HEK293 (cell line): ENCODE measurements around the gene INSM1.
A peak's percentile ranks its signal among the peaks of the same experiment; 100 is the strongest.

ENCODE experiments used
- CTCF ChIA-PET: fragments of 350-600 bp; formaldehyde crosslinking; extraction: SDS; loops from one replicate; lab custom pipeline; 2021; ENCODE audit warnings: antibody characterized with exemption; lab: Yijun Ruan, JAX
- POLR2A ChIA-PET: fragments of 300-600 bp; formaldehyde crosslinking; extraction: SDS; loops from one replicate; lab custom pipeline; 2020; ENCODE audit warnings: antibody characterized with exemption, inconsistent platforms; lab: Yijun Ruan, JAX
- H3K27ac ChIP-seq: fragments of 200-500 bp; sonication (Bioruptor generic); 2 replicates; pipeline ENCODE4 v1.5.1; 2014; ENCODE audit warnings: low read depth, low read length, control low read depth, inconsistent platforms; ENCODE audit errors: extremely low read depth
- H3K36me3 ChIP-seq, 2 experiments: fragments of 200-500 bp in 1 of 2; sonication (Bioruptor generic) in 1 of 2; 1 replicate in 1 of 2; 2 replicates in 1 of 2; pipeline ENCODE4 v1.5.1; 2014 to 2017; ENCODE audit warnings: inconsistent platforms in 2 of 2, low read length in 2 of 2; ENCODE audit not compliant: control insufficient read depth in 2 of 2, insufficient read depth in 1 of 2
- H3K4me1 ChIP-seq: fragments of 200-500 bp; sonication (Bioruptor generic); 2 replicates; pipeline ENCODE4 v1.5.1; 2014; ENCODE audit warnings: mild to moderate bottlenecking, low read length, inconsistent platforms; ENCODE audit not compliant: control insufficient read depth, insufficient read depth
- H3K4me3 ChIP-seq: 2 replicates; pipeline ENCODE4 v1.5.1; 2011; ENCODE audit warnings: low read depth, mild to moderate bottlenecking, control low read depth, low read length, moderate library complexity
- H3K9me3 ChIP-seq: fragments of 200-500 bp; sonication (Bioruptor generic); 2 replicates; pipeline ENCODE4 v1.5.1; 2014; ENCODE audit warnings: low read depth, low read length, inconsistent platforms; ENCODE audit not compliant: control insufficient read depth, insufficient read depth
- IKZF3 ChIP-seq: fragments of 450-650 bp; IDR thresholded peaks from 2 replicates; pipeline ENCODE4 v1.5.0; 2018; ENCODE audit warnings: missing biosample characterization, mild to moderate bottlenecking, missing genetic modification characterization, moderate library complexity
- KLF10 ChIP-seq: fragments of 450-650 bp; IDR thresholded peaks from 2 replicates; pipeline ENCODE4 v1.5.1; 2018; ENCODE audit warnings: missing biosample characterization, mild to moderate bottlenecking, missing genetic modification characterization
- KLF17 ChIP-seq: fragments of 450-650 bp; formaldehyde crosslinking; IDR thresholded peaks from 2 replicates; pipeline ENCODE4 v1.5.1; 2016; ENCODE audit warnings: missing biosample characterization, missing genetic modification characterization
- MZF1 ChIP-seq: fragments of 450-650 bp; formaldehyde crosslinking; IDR thresholded peaks from 2 replicates; pipeline ENCODE4 v1.5.1; 2017; ENCODE audit warnings: missing biosample characterization, missing genetic modification characterization, borderline replicate concordance
- OSR2 ChIP-seq: fragments of 450-650 bp; formaldehyde crosslinking; IDR thresholded peaks from 2 replicates; pipeline ENCODE4 v1.5.1; 2016; ENCODE audit warnings: missing biosample characterization, missing genetic modification characterization
- PRDM1 ChIP-seq: fragments of 450-650 bp; formaldehyde crosslinking; IDR thresholded peaks from 2 replicates; pipeline ENCODE4; 2016; ENCODE audit warnings: missing biosample characterization, missing genetic modification characterization
- TRIM28 ChIP-seq: IDR thresholded peaks from 2 replicates; pipeline ENCODE4 v1.6.1; 2011; ENCODE audit warnings: low read length, control low read depth, borderline replicate concordance
- YY1 ChIP-seq: fragments of 450-650 bp; formaldehyde crosslinking; IDR thresholded peaks from 2 replicates; pipeline ENCODE4 v1.5.1; 2018; ENCODE audit warnings: missing biosample characterization, missing genetic modification characterization
- ZBTB17 ChIP-seq: fragments of 450-650 bp; formaldehyde crosslinking; IDR thresholded peaks from 2 replicates; pipeline ENCODE4 v1.5.1; 2016; ENCODE audit warnings: missing biosample characterization, missing genetic modification characterization
- ZBTB21 ChIP-seq: fragments of 450-650 bp; formaldehyde crosslinking; IDR thresholded peaks from 2 replicates; pipeline ENCODE4 v1.5.1; 2017; ENCODE audit warnings: missing biosample characterization, missing genetic modification characterization
- ZIC2 ChIP-seq: fragments of 450-650 bp; formaldehyde crosslinking; IDR thresholded peaks from 2 replicates; pipeline ENCODE4 v1.5.1; 2016; ENCODE audit warnings: missing biosample characterization, missing genetic modification characterization
- ZNF112 ChIP-seq: fragments of 450-650 bp; formaldehyde crosslinking; IDR thresholded peaks from 2 replicates; pipeline ENCODE4 v1.5.0; 2017; ENCODE audit warnings: missing biosample characterization, missing genetic modification characterization
- ZNF214 ChIP-seq: fragments of 450-650 bp; formaldehyde crosslinking; IDR thresholded peaks from 2 replicates; pipeline ENCODE4 v1.5.1; 2017; ENCODE audit warnings: missing biosample characterization, mild to moderate bottlenecking, missing genetic modification characterization, borderline replicate concordance
- ZNF248 ChIP-seq: fragments of 450-650 bp; formaldehyde crosslinking; IDR thresholded peaks from 2 replicates; pipeline ENCODE4 v1.5.1; 2017; ENCODE audit warnings: missing biosample characterization, missing genetic modification characterization
- ZNF394 ChIP-seq: fragments of 450-650 bp; formaldehyde crosslinking; IDR thresholded peaks from 2 replicates; pipeline ENCODE4 v1.5.1; 2016; ENCODE audit warnings: missing biosample characterization, missing genetic modification characterization, mild to moderate bottlenecking, moderate library complexity, borderline replicate concordance
- ZNF513 ChIP-seq: fragments of 450-650 bp; IDR thresholded peaks from 2 replicates; pipeline ENCODE4 v1.5.1; 2018; ENCODE audit warnings: missing biosample characterization, missing genetic modification characterization
- ZNF561 ChIP-seq: fragments of 450-650 bp; IDR thresholded peaks from 2 replicates; pipeline ENCODE4 v1.5.1; 2018; ENCODE audit warnings: missing biosample characterization, missing genetic modification characterization, borderline replicate concordance
- ZNF585B ChIP-seq: fragments of 450-650 bp; formaldehyde crosslinking; IDR thresholded peaks from 2 replicates; pipeline ENCODE4 v1.5.1; 2016; ENCODE audit warnings: missing biosample characterization, missing genetic modification characterization
- ZNF629 ChIP-seq: fragments of 450-650 bp; formaldehyde crosslinking; IDR thresholded peaks from 2 replicates; pipeline ENCODE4 v1.5.1; 2017; ENCODE audit warnings: missing biosample characterization, missing genetic modification characterization
- ZNF639 ChIP-seq: fragments of 450-650 bp; formaldehyde crosslinking; IDR thresholded peaks from 2 replicates; pipeline ENCODE4 v1.5.1; 2016; ENCODE audit warnings: missing biosample characterization, missing genetic modification characterization
- ZNF660 ChIP-seq: fragments of 450-650 bp; IDR thresholded peaks from 2 replicates; pipeline ENCODE4 v1.5.1; 2018; ENCODE audit warnings: missing biosample characterization, mild to moderate bottlenecking, missing genetic modification characterization
- ZNF677 ChIP-seq: fragments of 450-650 bp; IDR thresholded peaks from 2 replicates; pipeline ENCODE4 v1.5.0; 2018; ENCODE audit warnings: missing biosample characterization, mild to moderate bottlenecking, missing genetic modification characterization, moderate library complexity
- ZNF747 ChIP-seq: fragments of 450-650 bp; formaldehyde crosslinking; IDR thresholded peaks from 2 replicates; pipeline ENCODE4 v1.5.1; 2016; ENCODE audit warnings: missing biosample characterization, missing genetic modification characterization
- ZNF777 ChIP-seq: fragments of 450-650 bp; formaldehyde crosslinking; IDR thresholded peaks from 2 replicates; pipeline ENCODE4 v1.5.1; 2017; ENCODE audit warnings: missing biosample characterization, missing genetic modification characterization, borderline replicate concordance
- ZSCAN30 ChIP-seq: fragments of 450-650 bp; IDR thresholded peaks from 2 replicates; pipeline ENCODE4 v1.5.1; 2018; ENCODE audit warnings: missing biosample characterization, mild to moderate bottlenecking, missing genetic modification characterization, moderate library complexity
- ZSCAN5A ChIP-seq: fragments of 450-650 bp; formaldehyde crosslinking; IDR thresholded peaks from 2 replicates; pipeline ENCODE4 v1.5.1; 2016; ENCODE audit warnings: missing biosample characterization, missing genetic modification characterization
- TF ChIP-seq, protein P1 (sequence below): fragments of 450-650 bp; IDR thresholded peaks from 2 replicates; pipeline ENCODE4 v1.5.1; 2018; ENCODE audit warnings: missing biosample characterization, mild to moderate bottlenecking, missing genetic modification characterization

INSM1 gene

GRCh38 chr20:20407891-20408805 lies 40.2 kb downstream of the INSM1 start (continued):
- TF ChIP-seq ZBTB21 (tag by site-specific recombination) (peak; percentile 74), ZNF513 (tag by site-specific recombination) (0 out of 2 replicates have a peak, but pooled peaks have one; percentile 15), KLF10 (tag by site-specific recombination) (no peak), ZNF112 (tag by site-specific recombination) (no peak), ZSCAN30 (no peak), MZF1 (tag by site-specific recombination) (0 out of 2 replicates have a peak, but pooled peaks have one; percentile 26), ZNF629 (tag by site-specific recombination) (peak; percentile 90), ZNF677 (tag by site-specific recombination) (no peak)

DNA sequence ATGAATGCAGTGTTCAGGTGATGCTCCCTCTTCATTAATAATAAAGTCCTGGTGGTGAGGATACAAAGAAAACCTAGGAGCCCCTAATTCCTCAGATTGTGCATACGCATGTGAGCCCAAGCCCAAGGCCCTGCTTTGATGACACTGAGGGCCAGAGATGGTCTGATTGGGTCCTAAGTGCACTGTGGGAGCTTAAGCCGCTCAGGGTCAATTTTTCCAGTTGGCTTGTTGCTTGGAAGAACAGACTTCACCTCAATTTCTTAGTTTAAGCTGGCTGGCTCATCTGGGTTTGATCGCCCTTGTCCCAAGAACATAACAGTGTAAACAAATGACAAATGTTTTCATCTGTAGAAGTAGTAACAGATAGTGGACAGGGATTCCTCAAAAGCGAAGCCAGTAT lies 41.4 kb downstream of the INSM1 start:
- no peaks in the 10 kb centered on the region for H3K36me3 ChIP-seq
- CTCF ChIA-PET = no interaction called here
- H3K4me1 ChIP-seq = peaks cover 7% of the 10 kb centered on the region
- H3K4me3 ChIP-seq = no peak overlapping the region
- TF ChIP-seq YY1 (tag by site-specific recombination) = no peak
- no peak for TF ChIP-seq ZNF214 (tag by site-specific recombination)
- TF ChIP-seq ZNF747 (tag by site-specific recombination) = no peak
- no peak for TF ChIP-seq ZNF248 (tag by site-specific recombination)
- TF ChIP-seq ZNF660 = no peak
- TF ChIP-seq PRDM1 (tag by site-specific recombination) = no peak
- TF ChIP-seq ZSCAN5A (tag by site-specific recombination) = no peak
- no peak for TF ChIP-seq ZNF585B (tag by site-specific recombination)
- H3K27ac ChIP-seq = no peak overlapping the region
- POLR2A ChIA-PET = no interaction called here
- no peaks in the 10 kb centered on the region for H3K9me3 ChIP-seq

DNA sequence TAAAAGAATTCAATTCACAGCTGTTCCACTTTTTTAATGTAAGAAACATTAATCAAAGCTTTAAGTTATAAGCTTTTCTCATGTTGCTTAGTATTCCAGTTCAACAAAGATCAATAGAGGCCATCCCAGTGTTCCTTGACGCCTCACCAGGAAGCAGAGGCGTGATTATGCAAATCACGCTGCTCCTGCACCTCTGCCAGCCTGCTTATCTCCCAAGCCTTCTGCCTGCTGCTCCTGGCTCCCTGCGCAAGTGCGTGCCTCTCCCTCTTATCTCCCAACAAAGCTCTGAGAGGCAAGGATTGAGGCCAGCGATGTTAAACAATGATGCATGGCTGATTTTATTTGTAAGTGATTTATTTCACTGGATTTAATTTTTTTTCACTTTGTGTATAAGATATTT lies 42.8 kb downstream of the INSM1 start:
- no peaks in the 10 kb centered on the region for H3K9me3 ChIP-seq
- POLR2A ChIA-PET = no interaction called here
- H3K27ac ChIP-seq = no peak overlapping the region
- CTCF ChIA-PET = interaction anchor here (0.6 to 1.5 kb wide), 3 partner anchors 9 to 130 kb away, joined by 3 to 5 read pairs (median 5); no protein-coding TSS in a partner anchor
- H3K4me3 ChIP-seq = no peak overlapping the region
- TF ChIP-seq ZNF561 (tag by site-specific recombination) (0 out of 2 replicates have a peak, but pooled peaks have one; percentile 27), ZIC2 (tag by site-specific recombination) (peak; percentile 47), IKZF3 (tag by site-specific recombination) (peak; percentile 95), ZNF639 (tag by site-specific recombination) (no peak), KLF17 (tag by site-specific recombination) (no peak), ZNF660 (no peak), OSR2 (peak; percentile 94), TRIM28 (0 out of 2 replicates have a peak, but pooled peaks have one; percentile 11), ZNF394 (tag by site-specific recombination) (peak; percentile 72; the same call in 1 of the 2 replicates), ZNF777 (tag by site-specific recombination) (no peak), ZBTB17 (tag by site-specific recombination) (peak; percentile 82)
- TF ChIP-seq, protein P1, sequence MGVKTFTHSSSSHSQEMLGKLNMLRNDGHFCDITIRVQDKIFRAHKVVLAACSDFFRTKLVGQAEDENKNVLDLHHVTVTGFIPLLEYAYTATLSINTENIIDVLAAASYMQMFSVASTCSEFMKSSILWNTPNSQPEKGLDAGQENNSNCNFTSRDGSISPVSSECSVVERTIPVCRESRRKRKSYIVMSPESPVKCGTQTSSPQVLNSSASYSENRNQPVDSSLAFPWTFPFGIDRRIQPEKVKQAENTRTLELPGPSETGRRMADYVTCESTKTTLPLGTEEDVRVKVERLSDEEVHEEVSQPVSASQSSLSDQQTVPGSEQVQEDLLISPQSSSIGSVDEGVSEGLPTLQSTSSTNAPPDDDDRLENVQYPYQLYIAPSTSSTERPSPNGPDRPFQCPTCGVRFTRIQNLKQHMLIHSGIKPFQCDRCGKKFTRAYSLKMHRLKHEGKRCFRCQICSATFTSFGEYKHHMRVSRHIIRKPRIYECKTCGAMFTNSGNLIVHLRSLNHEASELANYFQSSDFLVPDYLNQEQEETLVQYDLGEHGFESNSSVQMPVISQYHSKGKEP (tag by site-specific recombination) = peak; percentile 82
- H3K4me1 ChIP-seq = peaks cover 7% of the 10 kb centered on the region
- H3K36me3 ChIP-seq = no peaks in the 10 kb centered on the region
